IMR-90 (cell line): Measurements from ENCODE around the gene PEX16. TPM values are rescaled to one million over a fixed set of nuclear protein-coding genes. Genes with fewer than 3 reads are reported as not detected.

ENCODE experiments used
- ATAC-seq: fragments of 200-7000 bp; cut with Tn5 transposase; 2 replicates; pipeline ENCODE4 v1.9.1; 2020; ENCODE audit warnings: low read depth, mild to moderate bottlenecking, moderate library complexity
- BruUV-seq: library from RNA; stranded (reverse); fragments of 400-500 nt; replicated peaks from 2 replicates; lab custom pipeline; 2021; lab: Mats Ljungman, UMichigan
- CTCF ChIA-PET: fragments of 300-600 bp; formaldehyde crosslinking; extraction: SDS; loops from one replicate; lab custom pipeline; 2021; ENCODE audit warnings: antibody characterized with exemption; lab: Yijun Ruan, JAX
- POLR2A ChIA-PET: fragments of 300-600 bp; sonication (Branson Sonifier 250); formaldehyde crosslinking; loops from one replicate; lab custom pipeline; 2022; ENCODE audit warnings: antibody characterized with exemption; ENCODE audit not compliant: unreplicated experiment; lab: Charles Lee
- DNase-seq: peaks from one replicate; pipeline ENCODE4 v3.0.0; 2013
- H2AFZ ChIP-seq: replicated peaks from 2 replicates; pipeline ENCODE3; 2013; ENCODE audit warnings: low read length, mild to moderate bottlenecking; ENCODE audit not compliant: poor library complexity
- H2AK5ac ChIP-seq: 2 replicates; pipeline ENCODE4 v1.6.1; 2013; ENCODE audit warnings: low read depth, low read length, inconsistent platforms
- H2AK9ac ChIP-seq: replicated peaks from 2 replicates; pipeline ENCODE3; 2013; ENCODE audit warnings: mild to moderate bottlenecking, low read depth, low read length, moderate library complexity; ENCODE audit not compliant: poor library complexity
- H2BK120ac ChIP-seq: 2 replicates; pipeline ENCODE4 v1.6.1; 2013; ENCODE audit warnings: low read depth, low read length, inconsistent platforms
- H2BK15ac ChIP-seq: 3 replicates; pipeline ENCODE4 v1.6.1; 2013; ENCODE audit warnings: low read depth, low read length, inconsistent platforms
- H2BK20ac ChIP-seq: 2 replicates; pipeline ENCODE4 v1.6.1; 2013; ENCODE audit warnings: low read depth, mild to moderate bottlenecking, inconsistent platforms, low read length, moderate library complexity
- H2BK5ac ChIP-seq: 2 replicates; pipeline ENCODE4 v1.6.1; 2013; ENCODE audit warnings: mild to moderate bottlenecking, low read depth, low read length, inconsistent platforms; ENCODE audit not compliant: poor library complexity, severe bottlenecking
- H3K14ac ChIP-seq: replicated peaks from 2 replicates; pipeline ENCODE4 v1.6.1; 2013; ENCODE audit warnings: low read depth, low read length, inconsistent platforms
- H3K18ac ChIP-seq: 2 replicates; pipeline ENCODE4 v1.6.1; 2013; ENCODE audit warnings: low read depth, low read length, control low read depth
- H3K23ac ChIP-seq: 2 replicates; pipeline ENCODE4 v1.6.1; 2013; ENCODE audit warnings: low read depth, low read length, inconsistent platforms
- H3K27ac ChIP-seq: 2 replicates; pipeline ENCODE4 v1.5.1; 2013; ENCODE audit warnings: mild to moderate bottlenecking, control low read depth, low read length; ENCODE audit not compliant: insufficient read depth
- H3K27me3 ChIP-seq: 2 replicates; pipeline ENCODE4 v1.6.1; 2013; ENCODE audit warnings: low read length; ENCODE audit not compliant: control insufficient read depth, insufficient read depth
- H3K36me3 ChIP-seq: 2 replicates; pipeline ENCODE4 v1.6.1; 2013; ENCODE audit warnings: low read length, mixed read lengths; ENCODE audit not compliant: control insufficient read depth, insufficient read depth
- H3K4ac ChIP-seq: 2 replicates; pipeline ENCODE4 v1.6.1; 2013; ENCODE audit warnings: low read depth, low read length, inconsistent platforms
- H3K4me1 ChIP-seq: 2 replicates; pipeline ENCODE4 v1.6.1; 2013; ENCODE audit warnings: low read length, mixed read lengths; ENCODE audit not compliant: control insufficient read depth, insufficient read depth
- H3K4me2 ChIP-seq: 2 replicates; pipeline ENCODE4 v1.6.1; 2013; ENCODE audit warnings: low read depth, mild to moderate bottlenecking, control low read depth, low read length, moderate library complexity
- H3K4me3 ChIP-seq: 2 replicates; pipeline ENCODE4 v1.5.1; 2013; ENCODE audit warnings: low read depth, mild to moderate bottlenecking, control low read depth, low read length, moderate library complexity; ENCODE audit not compliant: insufficient read depth
- H3K56ac ChIP-seq: 2 replicates; pipeline ENCODE4 v1.6.1; 2013; ENCODE audit warnings: low read length, inconsistent platforms; ENCODE audit not compliant: insufficient read depth; ENCODE audit errors: extremely low read depth
- H3K79me1 ChIP-seq, 2 experiments: 2 replicates each; pipeline ENCODE4 v1.6.1; 2013; ENCODE audit warnings: low read length in 2 of 2, inconsistent platforms in 1 of 2, low read depth in 1 of 2
- H3K9ac ChIP-seq: 2 replicates; pipeline ENCODE4 v1.6.1; 2013; ENCODE audit warnings: low read depth, low read length, control low read depth
- H3K9me1 ChIP-seq: 2 replicates; pipeline ENCODE4 v1.6.1; 2013; ENCODE audit warnings: low read length, inconsistent platforms; ENCODE audit not compliant: insufficient read depth
- H3K9me3 ChIP-seq: 2 replicates; pipeline ENCODE4 v1.6.1; 2013; ENCODE audit warnings: low read length; ENCODE audit not compliant: control insufficient read depth, insufficient read depth
- H4K20me1 ChIP-seq: 2 replicates; pipeline ENCODE4 v1.6.1; 2013; ENCODE audit warnings: low read length, inconsistent platforms; ENCODE audit not compliant: insufficient read depth
- H4K5ac ChIP-seq: 2 replicates; pipeline ENCODE4 v1.6.1; 2013; ENCODE audit warnings: mild to moderate bottlenecking, low read depth, low read length, control low read depth
- H4K8ac ChIP-seq, 2 experiments: 2 replicates each; pipeline ENCODE4 v1.6.1; 2013; ENCODE audit warnings: low read depth in 2 of 2, low read length in 2 of 2, control low read depth in 1 of 2, inconsistent platforms in 1 of 2
- H4K91ac ChIP-seq: 2 replicates; pipeline ENCODE4 v1.6.1; 2013; ENCODE audit warnings: low read depth, low read length, inconsistent platforms; ENCODE audit not compliant: insufficient read depth
- BHLHE40 ChIP-seq: fragments of 150-350 bp; IDR thresholded peaks from 2 replicates; pipeline ENCODE4 v1.6.1; 2016; ENCODE audit warnings: mild to moderate bottlenecking, low read depth, low read length
- CEBPB ChIP-seq: IDR thresholded peaks from 2 replicates; pipeline ENCODE4 v1.6.1; 2012; ENCODE audit warnings: low read depth, low read length, improper control_type of control experiment
- CHD1 ChIP-seq: IDR thresholded peaks from 2 replicates; pipeline ENCODE4 v1.6.1; 2012; ENCODE audit warnings: low read depth, low read length, improper control_type of control experiment
- CTCF ChIP-seq: conservative IDR thresholded peaks from 2 replicates; pipeline ENCODE4 v1.5.1; 2012; ENCODE audit warnings: mild to moderate bottlenecking, low read depth, low read length, improper control_type of control experiment
- ELK1 ChIP-seq: fragments of 150-350 bp; IDR thresholded peaks from 2 replicates; pipeline ENCODE4 v1.6.1; 2016; ENCODE audit warnings: low read depth, mild to moderate bottlenecking, low read length, moderate library complexity, borderline replicate concordance
- FOS ChIP-seq: fragments of 150-350 bp; IDR thresholded peaks from 2 replicates; pipeline ENCODE4 v1.6.1; 2016; ENCODE audit warnings: low read depth, low read length
- MAFK ChIP-seq: IDR thresholded peaks from 2 replicates; pipeline ENCODE4 v1.6.1; 2012; ENCODE audit warnings: low read depth, low read length, improper control_type of control experiment
- MAZ ChIP-seq: IDR thresholded peaks from 2 replicates; pipeline ENCODE4 v1.6.1; 2012; ENCODE audit warnings: low read depth, mild to moderate bottlenecking, low read length, improper control_type of control experiment, moderate library complexity, borderline replicate concordance
- MXI1 ChIP-seq: IDR thresholded peaks from 2 replicates; pipeline ENCODE4 v1.6.1; 2012; ENCODE audit warnings: low read depth, mild to moderate bottlenecking, low read length, moderate library complexity, borderline replicate concordance
- NFE2L2 ChIP-seq: fragments of 150-350 bp; IDR thresholded peaks from 2 replicates; pipeline ENCODE4 v1.6.1; 2016; ENCODE audit warnings: low read depth, mild to moderate bottlenecking, low read length
- POLR2A ChIP-seq: IDR thresholded peaks from 2 replicates; pipeline ENCODE4 v1.6.1; 2012; ENCODE audit warnings: mild to moderate bottlenecking, low read depth, low read length
- RAD21 ChIP-seq: IDR thresholded peaks from 2 replicates; pipeline ENCODE4 v1.6.1; 2012; ENCODE audit warnings: low read length, improper control_type of control experiment
- RCOR1 ChIP-seq: IDR thresholded peaks from 2 replicates; pipeline ENCODE4 v1.6.1; 2012; ENCODE audit warnings: mild to moderate bottlenecking, low read length, improper control_type of control experiment; ENCODE audit not compliant: insufficient replicate concordance
- RFX5 ChIP-seq: IDR thresholded peaks from 2 replicates; pipeline ENCODE4 v1.8.0; 2012; ENCODE audit warnings: low read depth, mild to moderate bottlenecking, low read length, moderate library complexity
- SMC3 ChIP-seq: fragments of 150-350 bp; IDR thresholded peaks from 2 replicates; pipeline ENCODE4 v1.6.1; 2016; ENCODE audit warnings: low read depth, mild to moderate bottlenecking, antibody characterized with exemption, low read length, moderate library complexity
- USF2 ChIP-seq: fragments of 150-350 bp; IDR thresholded peaks from 2 replicates; pipeline ENCODE4 v1.6.1; 2017; ENCODE audit warnings: mild to moderate bottlenecking, antibody characterized with exemption, low read length, low read depth
- WGBS, 2 experiments: methylation state at CpG; one replicate each; pipeline versions ENCODE4 v1.1.5 to v1.1.7; 2013; ENCODE audit warnings: missing lambda C conversion rate in 2 of 2; ENCODE audit not compliant: insufficient read length in 1 of 2; ENCODE audit errors: extremely low coverage in 2 of 2; 5-methylcytosine and 5-hydroxymethylcytosine counted together
- dilution Hi-C: fragments of 300-500 bp; cut with HindIII; formaldehyde crosslinking; loops from one replicate; pipeline ENCODE4 v1.14.3; 2018; ENCODE audit warnings: low sequenced_read_pairs; ENCODE audit not compliant: unreplicated experiment
- in situ Hi-C: fragments of 300-500 bp; cut with MboI; formaldehyde crosslinking; loops from 3 replicates; pipeline ENCODE4 v1.14.3; 2019; ENCODE audit warnings: low sequenced_read_pairs, inconsistent platforms, mixed read lengths
- intact Hi-C: fragments of 100-400 bp; cut with micrococcal nuclease; formaldehyde crosslinking; loops from 2 replicates; pipeline ENCODE4 v1.10.0; 2022
- polyA plus RNA-seq, 3 experiments: library from polyadenylated mRNA; depleted of rRNA; stranded (reverse); fragments of >200 nt; gene quantifications; 2 replicates each; pipeline ENCODE4 v1.2.3, GENCODE V29; 2012; ENCODE audit warnings: low replicate concordance in 1 of 3
- total RNA-seq: library from RNA; depleted of rRNA; stranded (reverse); fragments of >200 nt; gene quantifications from 2 replicates; pipeline ENCODE4 v1.2.3, GENCODE V29; 2012

The PEX16 gene
- total and polyA plus RNA-seq, 2 of the 4 experiments (the other 2 are of a cell fraction): 17.9 to 23.3 TPM

GRCh38 chr11:45913514-45913913, 4.2 kb downstream of the PEX16 start:
- Histone ChIP-seq H3K9me3 (no peaks in the 10 kb centered on the region), H4K20me1 (peaks cover 7% of the 10 kb centered on the region; the same call in 1 of the 2 replicates), H3K9me1 (0 out of 2 replicates have a peak, but pooled peaks cover 4% of the 10 kb centered on the region), H3K23ac (no peak overlapping the region), H2BK15ac (no peak overlapping the region), H2AK5ac (no peak overlapping the region), H2BK5ac (no peak overlapping the region), H3K79me1 (peaks cover 18 to 32% of the 10 kb centered on the region in 2 experiments), H2BK20ac (no peak overlapping the region), H3K27ac (no peak overlapping the region), H3K56ac (no peak overlapping the region), H3K4me1 (no peaks in the 10 kb centered on the region), H3K27me3 (no peaks in the 10 kb centered on the region), H4K8ac (no peak overlapping the region), H3K36me3 (peaks cover 35% of the 10 kb centered on the region), H3K9ac (no peak overlapping the region), H3K4me3 (no peak overlapping the region), H4K91ac (no peak overlapping the region), H3K4ac (no peak overlapping the region), H4K5ac (no peak overlapping the region), H3K18ac (no peak overlapping the region), H3K14ac (no peak overlapping the region), H3K4me2 (no peak overlapping the region), H2BK120ac (no peak overlapping the region), H2AFZ (no peak overlapping the region), H2AK9ac (no peak overlapping the region)
- in situ Hi-C loops (no loop called here), dilution Hi-C loops (no loop called here), intact Hi-C loops (no loop called here)
- ATAC-seq (no peak), DNase-seq (no peak)
- ChIA-PET POLR2A (no interaction called here), CTCF (no interaction called here)
- no peak for TF ChIP-seq USF2
- TF ChIP-seq ELK1: no peak
- no peak for TF ChIP-seq CEBPB
- no peak for TF ChIP-seq NFE2L2
- TF ChIP-seq MAZ: no peak
- TF ChIP-seq POLR2A: no peak
- TF ChIP-seq RFX5: no peak
- TF ChIP-seq MXI1: no peak
- TF ChIP-seq FOS: no peak
- no peak for TF ChIP-seq RAD21
- no peak for TF ChIP-seq BHLHE40
- TF ChIP-seq CHD1: no peak
- no peak for TF ChIP-seq MAFK
- TF ChIP-seq CTCF: no peak
- no peak for TF ChIP-seq SMC3
- no peak for TF ChIP-seq RCOR1
- WGBS, 2 experiments: 100% methylated on average over 3 of the region's 19 CpGs; no CpG with 5 or more reads in 1 of the 2 experiments
- no TSS peak for BruUV-seq
